SK-N-SH (cell line): ENCODE data around the gene OTOP2. TPM values are rescaled to one million over a fixed set of nuclear protein-coding genes. Genes with fewer than 3 reads are reported as not detected.
A peak's percentile ranks its signal among the peaks of the same experiment; 100 is the strongest.
"Not testable (repeated sequence)": the region's sequence is repeated elsewhere in the genome, so short reads cannot be mapped to it uniquely, and the experiment has no call there.

Experiments used
- CTCF ChIA-PET: fragments of 300-600, 350-600 bp; formaldehyde crosslinking; extraction: SDS; loops from one replicate; lab custom pipeline; 2021; lab: Yijun Ruan, JAX
- POLR2A ChIA-PET: fragments of 350-600 bp; sonication (Branson Sonifier 250); formaldehyde crosslinking; extraction: SDS; loops from one replicate; lab custom pipeline; 2020; ENCODE audit warnings: antibody characterized with exemption, inconsistent platforms; lab: Yijun Ruan, JAX
- DNase-seq: peaks from one replicate; pipeline ENCODE4 v3.0.0; 2012
- H2AFZ ChIP-seq: fragments of 200-600 bp; sonication (generic); 2 replicates; pipeline ENCODE4 v1.8.1; 2016; ENCODE audit warnings: antibody characterized with exemption, mild to moderate bottlenecking, low read depth
- H3F3A ChIP-seq: fragments of 200-600 bp; sonication (generic); replicated peaks from 2 replicates; pipeline ENCODE3; 2016; ENCODE audit warnings: antibody characterized with exemption, mild to moderate bottlenecking; ENCODE audit not compliant: insufficient read depth
- H3K27ac ChIP-seq, 2 experiments: fragments of 200-500 bp in 1 of 2; fragments of 200-600 bp in 1 of 2; sonication (Bioruptor generic) in 1 of 2; sonication (generic), shearing (Covaris generic) in 1 of 2; 2 replicates each; pipeline versions ENCODE4 v1.5.1 to v1.6.1; 2014 to 2016; ENCODE audit warnings: low read depth in 2 of 2, inconsistent platforms in 1 of 2, low read length in 1 of 2, mild to moderate bottlenecking in 1 of 2, mixed read lengths in 1 of 2
- H3K27me3 ChIP-seq: fragments of 200-600 bp; sonication (generic), shearing (Covaris generic); 2 replicates; pipeline ENCODE4 v1.6.1; 2016; ENCODE audit warnings: mixed run types; ENCODE audit not compliant: insufficient read depth
- H3K36me3 ChIP-seq, 2 experiments: fragments of 200-500 bp in 1 of 2; fragments of 200-600 bp in 1 of 2; sonication (Bioruptor generic) in 1 of 2; sonication (generic) in 1 of 2; replicated peaks in 1 of 2; 2 replicates each; pipeline versions ENCODE3 to v1.5.1; 2014 to 2016; ENCODE audit warnings: low read length in 1 of 2, mild to moderate bottlenecking in 1 of 2; ENCODE audit not compliant: insufficient read depth in 2 of 2, control insufficient read depth in 1 of 2
- H3K4me1 ChIP-seq, 2 experiments: fragments of 200-500 bp in 1 of 2; fragments of 200-600 bp in 1 of 2; sonication (Bioruptor generic) in 1 of 2; sonication (generic), shearing (Covaris generic) in 1 of 2; 2 replicates each; pipeline versions ENCODE4 v1.5.1 to v1.6.1; 2014 to 2016; ENCODE audit warnings: low read depth in 1 of 2, low read length in 1 of 2, mixed run types in 1 of 2; ENCODE audit not compliant: insufficient read depth in 2 of 2, control insufficient read depth in 1 of 2
- H3K4me2 ChIP-seq: fragments of 200-600 bp; sonication (generic), shearing (Covaris generic); 2 replicates; pipeline ENCODE4 v1.6.1; 2017; ENCODE audit warnings: mixed run types
- H3K4me3 ChIP-seq, 2 experiments: fragments of 200-500 bp in 1 of 2; fragments of 200-600 bp in 1 of 2; sonication (Bioruptor generic) in 1 of 2; sonication (generic), shearing (Covaris generic) in 1 of 2; 2 replicates each; pipeline versions ENCODE4 v1.5.1 to v1.8.1; 2014 to 2016; ENCODE audit warnings: low read depth in 2 of 2, inconsistent platforms in 1 of 2, low read length in 1 of 2, mild to moderate bottlenecking in 1 of 2, mixed read lengths in 1 of 2, moderate library complexity in 1 of 2
- H3K79me2 ChIP-seq: fragments of 200-600 bp; sonication (generic); 2 replicates; pipeline ENCODE4 v1.8.1; 2017; ENCODE audit warnings: mild to moderate bottlenecking; ENCODE audit not compliant: insufficient read depth
- H3K9ac ChIP-seq: fragments of 200-600 bp; sonication (generic); 2 replicates; pipeline ENCODE4 v1.6.1; 2017; ENCODE audit warnings: mixed run types
- H3K9me2 ChIP-seq: fragments of 200-600 bp; sonication (generic); 2 replicates; pipeline ENCODE4 v1.6.1; 2017; ENCODE audit warnings: mixed run types
- H3K9me3 ChIP-seq: fragments of 200-600 bp; sonication (generic); 2 replicates; pipeline ENCODE4 v1.6.1; 2017; ENCODE audit warnings: mixed run types, mild to moderate bottlenecking, moderate library complexity
- H4K20me1 ChIP-seq: fragments of 200-600 bp; sonication (generic); 2 replicates; pipeline ENCODE4 v1.6.1; 2017; ENCODE audit warnings: mild to moderate bottlenecking, mixed run types; ENCODE audit not compliant: insufficient read depth
- CHD2 ChIP-seq: fragments of 150-350 bp; IDR thresholded peaks from 2 replicates; pipeline ENCODE4 v1.6.1; 2018; ENCODE audit warnings: low read length; ENCODE audit not compliant: partially characterized antibody
- FOSL2 ChIP-seq: IDR thresholded peaks from 2 replicates; pipeline ENCODE4 v1.4.0; 2012; ENCODE audit warnings: low read depth, mild to moderate bottlenecking, moderate library complexity, borderline replicate concordance
- FOXM1 ChIP-seq: IDR thresholded peaks from 2 replicates; pipeline ENCODE4 v1.4.0; 2012; ENCODE audit warnings: low read depth, mild to moderate bottlenecking
- JUND ChIP-seq: IDR thresholded peaks from 2 replicates; pipeline ENCODE4 v1.4.0; 2012
- MXI1 ChIP-seq: IDR thresholded peaks from 2 replicates; pipeline ENCODE4 v1.6.1; 2012; ENCODE audit warnings: mild to moderate bottlenecking, low read depth, low read length, improper control_type of control experiment
- NFIC ChIP-seq: IDR thresholded peaks from 2 replicates; pipeline ENCODE4 v1.4.0; 2012; ENCODE audit warnings: borderline replicate concordance
- NRF1 ChIP-seq: IDR thresholded peaks from 2 replicates; pipeline ENCODE4 v1.6.1; 2012; ENCODE audit warnings: low read depth, mild to moderate bottlenecking, low read length
- POLR2AphosphoS5 ChIP-seq: IDR thresholded peaks from 2 replicates; pipeline ENCODE4 v1.6.1; 2012; ENCODE audit warnings: low read depth, low read length
- SIN3A ChIP-seq: IDR thresholded peaks from 2 replicates; pipeline ENCODE4 v1.6.1; 2012; ENCODE audit warnings: low read depth, mild to moderate bottlenecking, low read length, moderate library complexity, borderline replicate concordance
- TAF1 ChIP-seq: IDR thresholded peaks from 2 replicates; pipeline ENCODE4 v1.6.1; 2012; ENCODE audit warnings: low read depth, mild to moderate bottlenecking, low read length, moderate library complexity, borderline replicate concordance
- TCF12 ChIP-seq: IDR thresholded peaks from 2 replicates; pipeline ENCODE4 v1.4.0; 2012
- TEAD4 ChIP-seq: IDR thresholded peaks from 2 replicates; pipeline ENCODE4 v1.4.0; 2012; ENCODE audit warnings: mild to moderate bottlenecking, borderline replicate concordance; ENCODE audit not compliant: insufficient read depth
- USF2 ChIP-seq: fragments of 150-350 bp; IDR thresholded peaks from 2 replicates; pipeline ENCODE4 v1.6.1; 2017; ENCODE audit warnings: antibody characterized with exemption, low read length, low read depth, borderline replicate concordance
- WGBS: methylation state at CpG from one replicate; pipeline ENCODE4 v1.1.6; 2017; ENCODE audit warnings: low lambda C conversion rate; 5-methylcytosine and 5-hydroxymethylcytosine counted together
- polyA plus RNA-seq, 3 experiments: library from polyadenylated mRNA; depleted of rRNA; stranded (reverse); fragments of >200 nt; gene quantifications; 2 replicates each; pipeline ENCODE4 v1.2.3, GENCODE V29; 2012
- TF ChIP-seq, protein P1 (sequence below): IDR thresholded peaks from 2 replicates; pipeline ENCODE4 v1.4.0; 2012; ENCODE audit warnings: low read depth, borderline replicate concordance
- TF ChIP-seq, protein P2 (sequence below): fragments of 200-600 bp; sonication (generic); IDR thresholded peaks from 2 replicates; pipeline ENCODE4 v1.6.1; 2017; ENCODE audit warnings: antibody characterized with exemption, mild to moderate bottlenecking, moderate library complexity

Gene OTOP2
- polyA plus RNA-seq, 1 of the 3 experiments (the other 2 are of a cell fraction): not detected

- ChIA-PET POLR2A (interaction anchor here (1.7 to 6.7 kb wide), 2 partner anchors 22 to 44 kb away, joined by 8 to 97 read pairs; partner anchors contain the start of gene MRPL58), CTCF (interaction anchor here (1.0 to 12.5 kb wide), 9 partner anchors 9 to 177 kb away, joined by 3 to 219 read pairs (median 8); partner anchors contain the start of genes CDR2L, OTOP2 and USH1G)
- H3K9ac ChIP-seq: no peak overlapping the region
- no peaks in the 10 kb centered on the region for H3K9me3 ChIP-seq
- no peaks in the 10 kb centered on the region for H3K36me3 ChIP-seq
- peaks cover 5% of the 10 kb centered on the region for H3F3A ChIP-seq
- H3K9me2 ChIP-seq: no peaks in the 10 kb centered on the region
- peaks cover 15% of the 10 kb centered on the region for H3K27me3 ChIP-seq
- WGBS: 76% methylated on average over 4 of the region's 5 CpGs
- peaks cover 0 to 22% of the 10 kb centered on the region in 2 experiments; a peak in 1 of 4 replicates for H3K4me1 ChIP-seq
- DNase-seq: no peak
- no peak overlapping the region for H3K4me2 ChIP-seq
- H3K27ac ChIP-seq: no peak overlapping the region
- H3K79me2 ChIP-seq: no peaks in the 10 kb centered on the region
- H3K4me3 ChIP-seq: no peak overlapping the region
- H4K20me1 ChIP-seq: no peaks in the 10 kb centered on the region
- H2AFZ ChIP-seq: no peak overlapping the region
- TF ChIP-seq CHD2: no peak
- TF ChIP-seq TCF12: no peak
- TF ChIP-seq USF2: no peak
- TF ChIP-seq JUND: no peak
These were observed 44.3 kb downstream of the OTOP2 start for GRCh38 chr17:74968361-74968780.

DNA sequence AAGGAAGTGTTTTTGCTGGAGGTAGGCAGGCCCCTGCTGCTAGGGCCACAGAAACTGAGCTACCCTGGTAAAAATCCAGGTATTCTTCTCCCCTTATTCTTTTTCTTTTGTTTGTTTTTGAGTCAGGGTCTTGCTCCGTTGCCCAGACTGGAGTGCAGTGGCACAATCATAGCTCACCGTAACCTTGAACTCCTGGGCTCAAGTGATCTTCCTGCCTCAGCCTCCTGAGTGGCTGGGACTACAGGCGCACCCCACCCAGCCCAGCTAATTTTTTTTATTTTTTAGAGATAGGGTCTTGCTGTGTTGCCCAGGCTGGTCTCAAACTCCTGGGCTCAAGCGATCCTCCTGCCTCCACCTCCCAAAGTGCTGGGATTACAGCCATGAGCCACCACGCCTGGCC is 45.4 kb downstream of the OTOP2 start:
- H3K4me2 ChIP-seq, H3K36me3 ChIP-seq, H2AFZ ChIP-seq, H3K9ac ChIP-seq, H3K27ac ChIP-seq, H3K4me3 ChIP-seq, DNase-seq, H3K79me2 ChIP-seq, H3K9me3 ChIP-seq, H3K9me2 ChIP-seq, H3F3A ChIP-seq, H4K20me1 ChIP-seq: not testable (repeated sequence)
- ChIA-PET POLR2A (interaction anchor here (0.5 to 6.7 kb wide), 3 partner anchors 21 to 50 kb away, joined by 3 to 97 read pairs (median 8); partner anchors contain the start of gene MRPL58), CTCF (interaction anchor here (1.4 to 12.5 kb wide), 6 partner anchors 10 to 144 kb away, joined by 3 to 219 read pairs (median 13); partner anchors contain the start of genes CDR2L, OTOP2 and USH1G)
- peaks cover 26% of the 10 kb centered on the region for H3K27me3 ChIP-seq
- WGBS: 92% methylated on average over 5 of the region's 5 CpGs
- peaks cover 0 to 22% of the 10 kb centered on the region in 2 experiments; a peak in 1 of 4 replicates for H3K4me1 ChIP-seq

DNA sequence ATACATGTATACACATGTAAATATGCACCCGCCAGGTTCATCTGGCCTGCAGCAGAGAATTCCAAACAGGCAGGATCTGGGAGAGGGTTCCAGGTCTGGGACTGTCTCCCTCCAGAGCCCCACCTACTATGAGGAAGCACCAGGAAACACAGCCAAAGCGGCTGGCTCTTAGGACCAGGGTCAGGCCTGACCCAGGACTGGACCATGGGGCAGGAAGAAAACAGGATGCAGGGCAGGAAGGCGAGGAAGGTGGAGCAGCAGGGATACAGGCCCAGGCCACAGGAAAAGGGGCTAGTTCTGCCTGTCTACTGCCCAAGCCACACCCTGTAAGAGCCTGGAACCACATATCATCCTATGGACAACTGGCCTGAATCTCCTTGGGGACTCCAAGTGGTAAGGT is 46.3 kb downstream of the OTOP2 start:
- Histone ChIP-seq H3K9me2 (no peaks in the 10 kb centered on the region), H3K9ac (no peak overlapping the region), H4K20me1 (no peaks in the 10 kb centered on the region), H2AFZ (no peak overlapping the region), H3K36me3 (no peaks in the 10 kb centered on the region), H3K27ac (peak overlapping the region in 1 of 2 experiments; percentile 85; a peak in 1 of 4 replicates), H3K9me3 (no peaks in the 10 kb centered on the region), H3K4me1 (peaks cover 0 to 22% of the 10 kb centered on the region in 2 experiments; a peak in 1 of 4 replicates), H3K27me3 (peaks cover 26% of the 10 kb centered on the region), H3K4me2 (no peak overlapping the region), H3K79me2 (no peaks in the 10 kb centered on the region), H3F3A (peaks cover 5% of the 10 kb centered on the region), H3K4me3 (no peak overlapping the region)
- CTCF ChIA-PET: interaction anchor here (0.8 to 12.5 kb wide), 10 partner anchors 10 to 300 kb away, joined by 3 to 219 read pairs (median 8); partner anchors contain the start of genes CDR2L, MIF4GD, MRPL58 and OTOP2
- DNase-seq: no peak
- 85% methylated on average over 3 of the region's 3 CpGs for WGBS
- POLR2A ChIA-PET: interaction anchor here (0.6 to 6.7 kb wide), 4 partner anchors 9 to 592 kb away, joined by 5 to 97 read pairs (median 42); partner anchors contain the start of genes CDR2L and MRPL58
- TF ChIP-seq NFIC (no peak), CHD2 (no peak), TEAD4 (no peak), NRF1 (no peak), USF2 (no peak), MXI1 (no peak), SIN3A (no peak), FOXM1 (no peak), POLR2AphosphoS5 (no peak), FOSL2 (no peak), TAF1 (no peak)
- TF ChIP-seq, protein P1, sequence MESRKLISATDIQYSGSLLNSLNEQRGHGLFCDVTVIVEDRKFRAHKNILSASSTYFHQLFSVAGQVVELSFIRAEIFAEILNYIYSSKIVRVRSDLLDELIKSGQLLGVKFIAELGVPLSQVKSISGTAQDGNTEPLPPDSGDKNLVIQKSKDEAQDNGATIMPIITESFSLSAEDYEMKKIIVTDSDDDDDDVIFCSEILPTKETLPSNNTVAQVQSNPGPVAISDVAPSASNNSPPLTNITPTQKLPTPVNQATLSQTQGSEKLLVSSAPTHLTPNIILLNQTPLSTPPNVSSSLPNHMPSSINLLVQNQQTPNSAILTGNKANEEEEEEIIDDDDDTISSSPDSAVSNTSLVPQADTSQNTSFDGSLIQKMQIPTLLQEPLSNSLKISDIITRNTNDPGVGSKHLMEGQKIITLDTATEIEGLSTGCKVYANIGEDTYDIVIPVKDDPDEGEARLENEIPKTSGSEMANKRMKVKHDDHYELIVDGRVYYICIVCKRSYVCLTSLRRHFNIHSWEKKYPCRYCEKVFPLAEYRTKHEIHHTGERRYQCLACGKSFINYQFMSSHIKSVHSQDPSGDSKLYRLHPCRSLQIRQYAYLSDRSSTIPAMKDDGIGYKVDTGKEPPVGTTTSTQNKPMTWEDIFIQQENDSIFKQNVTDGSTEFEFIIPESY: no peak
- TF ChIP-seq, protein P2, sequence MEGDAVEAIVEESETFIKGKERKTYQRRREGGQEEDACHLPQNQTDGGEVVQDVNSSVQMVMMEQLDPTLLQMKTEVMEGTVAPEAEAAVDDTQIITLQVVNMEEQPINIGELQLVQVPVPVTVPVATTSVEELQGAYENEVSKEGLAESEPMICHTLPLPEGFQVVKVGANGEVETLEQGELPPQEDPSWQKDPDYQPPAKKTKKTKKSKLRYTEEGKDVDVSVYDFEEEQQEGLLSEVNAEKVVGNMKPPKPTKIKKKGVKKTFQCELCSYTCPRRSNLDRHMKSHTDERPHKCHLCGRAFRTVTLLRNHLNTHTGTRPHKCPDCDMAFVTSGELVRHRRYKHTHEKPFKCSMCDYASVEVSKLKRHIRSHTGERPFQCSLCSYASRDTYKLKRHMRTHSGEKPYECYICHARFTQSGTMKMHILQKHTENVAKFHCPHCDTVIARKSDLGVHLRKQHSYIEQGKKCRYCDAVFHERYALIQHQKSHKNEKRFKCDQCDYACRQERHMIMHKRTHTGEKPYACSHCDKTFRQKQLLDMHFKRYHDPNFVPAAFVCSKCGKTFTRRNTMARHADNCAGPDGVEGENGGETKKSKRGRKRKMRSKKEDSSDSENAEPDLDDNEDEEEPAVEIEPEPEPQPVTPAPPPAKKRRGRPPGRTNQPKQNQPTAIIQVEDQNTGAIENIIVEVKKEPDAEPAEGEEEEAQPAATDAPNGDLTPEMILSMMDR: no peak
